CD4-positive, alpha-beta T cell treated with Interleukin-6 for 4 hours (primary cell): ENCODE measurements around the gene POLD2.
A peak's percentile ranks its signal among the peaks of the same experiment; 100 is the strongest.

Source experiments
- DNase-seq: peaks from one replicate; pipeline ENCODE4 v3.0.0-alpha.2; 2020; ENCODE audit warnings: mixed read lengths

POLD2 gene

DNA sequence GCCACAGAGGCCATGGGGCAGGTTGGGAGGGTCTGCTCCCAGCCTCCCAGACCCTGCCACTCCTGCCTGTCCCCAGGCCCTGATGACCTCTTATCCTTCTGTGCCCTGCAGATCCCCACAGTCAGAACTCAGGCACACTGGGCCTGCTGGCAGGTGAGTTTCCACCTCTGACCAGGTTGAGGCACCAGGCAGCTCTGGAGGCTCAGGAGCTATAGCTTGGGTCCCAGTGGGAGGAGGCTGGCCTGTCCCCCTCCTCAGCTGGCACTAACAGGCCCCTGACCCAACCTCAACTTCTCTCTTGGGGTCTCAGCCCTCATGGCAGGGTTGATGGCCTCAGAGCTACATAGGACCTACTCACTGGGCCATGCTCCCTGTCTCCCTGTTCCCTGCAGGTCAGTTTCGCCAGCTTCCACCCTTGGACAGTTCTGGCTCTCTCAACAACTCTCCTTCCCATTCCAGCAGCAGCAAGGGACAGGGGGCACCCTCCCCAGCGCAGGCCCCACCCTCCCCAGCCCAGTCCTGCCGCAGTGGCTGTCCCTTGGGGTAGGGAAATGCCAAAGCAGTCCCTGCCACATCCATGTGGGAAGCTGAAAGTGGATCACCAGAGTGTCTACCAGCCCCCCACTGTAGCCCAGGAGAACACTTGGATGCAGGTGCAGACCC is 21.9 kb downstream of the POLD2 start:
- no peak for DNase-seq

DNA sequence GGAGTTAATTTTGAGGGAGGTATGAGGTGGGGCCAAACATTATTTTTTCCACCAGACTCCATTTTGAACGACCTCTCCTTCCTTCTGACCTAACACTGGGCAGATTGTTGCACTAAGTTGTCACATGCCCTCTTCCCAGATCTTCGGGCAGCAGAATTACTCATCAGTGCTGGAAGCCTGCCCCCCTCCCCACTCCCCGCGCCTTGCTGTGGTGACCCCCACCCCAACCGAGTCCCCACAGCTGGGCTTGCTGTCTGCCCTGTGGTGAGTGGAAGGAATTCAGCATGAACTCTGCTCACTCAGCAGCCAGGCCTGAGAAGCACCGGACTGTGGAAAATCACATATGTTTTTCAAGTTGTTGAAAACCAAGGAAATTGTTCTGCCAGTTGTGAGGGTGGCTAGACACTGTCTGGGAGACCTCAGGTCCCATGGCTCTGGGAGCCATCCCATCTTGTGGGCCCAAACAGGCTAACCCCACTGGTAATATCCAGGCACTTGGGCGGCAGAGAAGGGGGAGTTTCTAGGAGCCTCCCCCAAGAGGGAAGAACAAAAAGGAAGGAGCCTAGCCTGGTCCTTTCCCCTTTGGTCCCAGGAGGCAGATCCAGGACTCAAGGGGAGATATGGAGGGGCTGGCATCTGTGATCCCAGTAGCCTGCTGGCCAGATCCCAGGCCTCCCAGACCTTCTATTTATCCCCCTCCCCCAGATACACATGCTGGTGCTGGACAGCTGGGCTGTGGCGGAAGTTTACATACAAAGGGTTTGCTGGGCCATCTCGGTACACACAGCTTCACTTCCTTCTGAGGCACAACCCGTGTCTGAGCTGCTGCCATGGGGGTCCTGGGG is 22.7 kb downstream of the POLD2 start:
- no peak for DNase-seq

DNA sequence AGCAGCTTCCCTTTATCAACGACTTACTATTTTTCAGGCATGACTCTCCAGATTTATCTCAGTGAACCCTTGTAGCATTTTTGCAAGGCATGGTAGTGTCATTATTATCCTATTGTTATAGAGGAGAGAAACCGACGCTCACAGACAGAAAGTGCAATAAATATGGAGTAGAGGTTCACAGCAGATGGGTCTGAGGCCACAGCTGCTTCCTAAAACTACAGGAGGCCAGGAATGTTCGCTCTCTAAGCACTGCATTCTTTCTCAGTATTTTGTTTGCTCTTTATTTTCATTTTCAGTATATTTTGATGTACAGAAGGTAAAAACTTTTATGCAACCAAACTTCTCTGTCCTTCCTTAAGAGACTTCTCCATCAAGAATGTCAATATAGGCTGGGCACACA is 23.7 kb downstream of the POLD2 start:
- no peak for DNase-seq

DNA sequence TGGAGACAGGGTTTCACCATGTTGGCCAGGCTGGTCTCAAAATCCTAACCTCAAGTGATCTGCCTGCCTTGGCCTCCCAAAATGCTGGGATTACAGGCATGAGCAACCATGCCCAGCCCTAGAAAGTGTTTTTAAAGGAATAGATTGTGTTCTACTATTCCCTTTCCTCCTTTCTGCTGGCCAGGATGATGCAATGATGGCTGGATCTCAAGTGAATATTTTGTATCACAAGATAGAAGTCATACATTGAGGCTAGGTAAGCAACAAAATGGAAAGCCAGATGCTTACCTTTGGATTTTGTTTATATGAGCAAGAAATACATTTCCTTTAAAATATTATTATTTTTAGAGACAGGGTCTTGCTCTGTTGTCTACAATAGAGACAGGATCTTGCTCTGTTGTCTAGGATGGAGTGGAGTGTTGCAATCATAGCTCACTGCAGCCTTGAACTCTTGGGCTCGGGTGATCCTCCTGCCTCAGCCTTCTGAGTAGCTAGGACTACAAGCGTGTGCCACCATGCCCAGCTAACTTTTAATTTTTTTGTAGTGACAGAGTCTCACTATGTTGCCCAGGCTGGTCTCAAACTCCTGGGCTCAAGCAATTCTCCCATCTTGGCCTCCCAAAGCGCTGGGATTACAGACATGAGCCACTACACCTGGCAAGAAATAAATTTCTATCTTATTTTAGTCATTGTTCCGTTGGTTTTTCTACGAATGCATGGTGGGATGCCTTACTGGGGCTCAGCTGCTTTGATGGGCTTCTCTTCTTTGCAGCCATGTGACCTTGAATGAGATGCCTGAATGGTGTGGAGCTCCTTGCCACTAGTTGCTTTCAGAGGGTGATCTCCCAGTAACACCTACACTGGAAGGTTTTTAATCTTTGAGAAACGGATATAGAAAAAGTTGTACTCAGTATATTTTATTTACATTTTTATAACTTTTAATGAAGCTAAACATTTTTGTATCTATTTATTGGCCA is 25.0 kb downstream of the POLD2 start:
- DNase-seq: no peak

DNA sequence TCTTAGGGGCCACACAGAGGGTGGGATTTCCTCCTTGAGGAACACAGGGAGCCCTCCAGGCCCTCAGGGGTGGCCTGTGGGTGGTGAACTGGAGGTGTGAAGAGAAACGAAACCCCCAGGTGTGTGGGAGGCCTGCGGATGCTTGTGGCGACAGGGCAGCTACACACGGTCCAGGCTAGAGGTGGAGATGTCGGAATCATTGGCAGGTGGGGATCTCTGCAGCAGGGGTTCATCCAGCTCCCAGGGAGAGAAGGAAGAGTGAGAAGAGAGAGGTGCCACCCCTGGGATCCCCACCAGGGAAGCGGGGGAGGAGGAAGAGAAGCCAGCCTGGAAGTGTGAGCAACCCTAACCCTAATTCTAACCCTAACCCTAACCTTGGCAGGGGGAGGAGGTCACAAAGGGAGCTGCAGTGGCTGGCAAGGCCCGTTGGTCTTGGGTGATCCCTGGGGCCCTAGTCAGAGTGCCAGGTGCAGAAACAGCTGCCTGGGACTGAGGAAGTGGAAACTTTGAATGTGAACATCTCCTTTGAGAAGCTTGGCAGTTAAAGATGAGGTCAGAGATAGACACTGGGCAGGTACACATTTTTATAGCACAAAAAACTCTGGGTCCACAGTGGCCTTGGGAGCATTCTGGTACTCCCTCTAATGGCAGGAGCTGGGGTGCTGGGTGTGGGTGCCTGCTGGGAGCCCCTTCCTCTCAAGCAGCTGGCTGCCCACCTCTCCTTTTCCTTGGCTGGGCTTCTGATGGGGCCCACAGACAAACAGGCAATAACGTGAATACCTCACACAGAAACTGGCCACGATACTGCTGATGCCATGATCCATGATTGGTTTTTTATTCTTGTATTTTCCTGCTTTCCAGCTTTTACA is 26.1 kb downstream of the POLD2 start:
- DNase-seq: no peak

DNA sequence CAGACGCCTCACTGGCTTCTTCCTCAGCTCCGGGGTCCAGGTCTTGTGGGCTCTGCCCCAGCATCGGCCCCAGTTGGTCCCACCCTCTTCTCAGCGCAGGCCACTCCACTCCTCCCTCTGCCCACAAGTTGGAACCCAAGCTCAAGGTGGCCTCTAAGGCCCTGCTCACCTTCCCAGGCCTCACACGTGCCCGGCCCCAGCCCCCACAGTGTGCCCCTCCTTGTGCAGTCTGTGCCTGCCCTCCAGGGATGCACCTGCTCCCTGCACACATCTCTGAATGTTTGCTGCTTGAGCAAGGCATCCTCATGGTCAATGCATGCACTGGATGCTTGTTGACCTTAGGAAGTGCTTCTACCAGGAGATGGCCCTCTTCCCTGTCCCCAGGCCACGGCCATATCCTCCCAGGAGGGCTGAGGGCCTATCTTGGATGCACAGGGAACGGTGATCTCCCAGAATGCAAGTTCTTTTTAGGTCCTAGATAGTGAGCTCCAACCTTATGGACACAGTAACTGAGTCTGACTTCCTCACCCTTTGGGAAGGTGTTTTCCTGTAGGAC is 26.9 kb downstream of the POLD2 start:
- no peak for DNase-seq

DNA sequence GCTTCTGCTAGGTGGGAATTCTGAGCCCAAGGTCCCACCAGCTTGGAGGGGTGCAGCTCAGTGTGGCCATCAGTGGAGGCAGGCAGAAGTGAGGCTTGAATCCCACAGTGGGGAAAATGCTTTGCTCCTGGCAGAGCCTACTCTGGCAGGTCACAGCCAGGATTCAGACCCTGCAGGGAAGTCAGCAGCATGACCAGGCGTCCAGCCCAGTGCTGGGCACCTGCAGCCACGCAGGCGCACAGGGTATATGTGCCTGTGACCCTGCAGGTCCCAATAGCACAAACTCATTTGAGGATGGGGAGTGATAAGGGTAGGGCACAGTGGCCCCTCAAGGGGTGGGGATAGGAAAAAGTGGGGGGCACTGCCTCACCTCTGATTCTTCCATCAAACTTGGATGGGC is 27.6 kb downstream of the POLD2 start:
- DNase-seq: no peak

DNA sequence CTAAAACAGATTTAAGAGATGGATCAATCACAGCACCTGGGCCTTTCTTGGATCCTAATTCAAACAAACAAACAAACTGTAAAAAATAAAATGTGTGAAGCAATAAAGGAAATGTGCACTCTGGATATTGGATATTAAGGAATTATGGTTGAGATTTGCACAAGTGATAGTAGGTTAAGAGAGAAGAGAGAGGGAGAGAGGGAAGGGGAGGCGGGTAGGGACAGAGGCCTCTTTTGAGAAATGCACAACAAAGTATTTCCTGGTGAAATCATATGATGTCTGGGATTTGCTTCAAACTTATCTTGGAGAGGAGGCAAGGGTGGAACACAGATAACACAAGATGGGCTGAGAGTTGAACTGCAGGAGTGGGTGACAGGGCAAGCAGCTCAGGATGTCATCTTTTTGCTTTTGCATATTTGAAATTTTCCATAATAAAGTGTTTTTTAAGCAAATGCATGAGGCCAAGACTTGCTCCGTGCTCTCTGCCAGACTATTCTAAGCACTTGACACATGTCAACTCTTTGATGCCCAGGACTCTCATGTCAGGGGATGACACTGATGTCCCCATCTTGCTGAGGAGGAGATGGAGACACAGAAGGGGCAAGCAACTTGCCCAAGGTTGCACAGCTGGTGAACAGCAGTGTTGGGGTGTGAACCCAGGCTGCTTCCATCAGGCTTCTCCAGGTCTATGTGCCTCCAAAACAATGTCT is 28.3 kb downstream of the POLD2 start:
- DNase-seq: no peak

DNA sequence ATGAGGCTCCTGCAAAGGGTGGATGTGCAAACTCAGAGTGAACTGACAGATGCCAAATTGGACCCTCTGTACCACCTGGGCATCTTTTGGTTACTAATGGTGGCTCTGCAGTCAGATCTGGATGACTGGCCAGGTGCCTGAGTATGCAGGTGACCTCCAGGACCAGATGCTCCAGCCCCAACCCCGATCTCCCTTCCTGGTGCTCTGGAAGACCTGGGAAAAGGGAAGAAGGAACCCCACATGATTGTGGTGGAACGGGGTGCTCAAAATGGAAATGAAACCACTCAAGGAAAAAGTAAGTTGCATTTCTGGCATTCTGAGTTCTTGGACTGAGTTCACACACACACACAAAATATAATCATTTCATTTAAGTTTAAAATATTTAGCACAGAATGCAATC is 29.0 kb downstream of the POLD2 start:
- DNase-seq: no peak

DNA sequence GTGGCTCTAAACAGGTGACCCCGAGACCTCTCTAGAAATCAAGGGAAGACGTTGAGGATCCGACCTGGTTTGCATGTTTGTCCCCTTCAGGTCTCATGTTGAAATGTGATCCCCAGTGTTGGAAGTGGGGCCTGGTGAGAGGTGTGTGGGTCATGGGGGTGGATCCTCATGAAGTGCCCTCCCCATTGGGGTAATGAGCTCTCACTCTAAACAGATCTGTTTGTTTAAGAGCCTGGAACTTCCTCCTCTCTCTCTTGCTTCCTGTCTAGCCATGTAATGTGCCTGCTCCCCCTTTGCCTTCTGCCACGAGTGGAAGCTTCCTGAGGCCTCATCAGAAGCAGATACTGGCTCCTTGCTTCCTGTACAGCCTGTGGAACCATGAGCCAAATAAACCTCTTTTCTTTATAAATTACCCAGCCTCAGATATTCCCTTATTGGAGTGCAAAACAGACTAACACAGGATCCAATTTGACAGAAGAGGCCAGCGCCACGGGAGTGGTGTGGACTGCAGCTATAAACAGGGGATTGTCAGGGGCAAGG is 30.2 kb downstream of the POLD2 start:
- DNase-seq: no peak

DNA sequence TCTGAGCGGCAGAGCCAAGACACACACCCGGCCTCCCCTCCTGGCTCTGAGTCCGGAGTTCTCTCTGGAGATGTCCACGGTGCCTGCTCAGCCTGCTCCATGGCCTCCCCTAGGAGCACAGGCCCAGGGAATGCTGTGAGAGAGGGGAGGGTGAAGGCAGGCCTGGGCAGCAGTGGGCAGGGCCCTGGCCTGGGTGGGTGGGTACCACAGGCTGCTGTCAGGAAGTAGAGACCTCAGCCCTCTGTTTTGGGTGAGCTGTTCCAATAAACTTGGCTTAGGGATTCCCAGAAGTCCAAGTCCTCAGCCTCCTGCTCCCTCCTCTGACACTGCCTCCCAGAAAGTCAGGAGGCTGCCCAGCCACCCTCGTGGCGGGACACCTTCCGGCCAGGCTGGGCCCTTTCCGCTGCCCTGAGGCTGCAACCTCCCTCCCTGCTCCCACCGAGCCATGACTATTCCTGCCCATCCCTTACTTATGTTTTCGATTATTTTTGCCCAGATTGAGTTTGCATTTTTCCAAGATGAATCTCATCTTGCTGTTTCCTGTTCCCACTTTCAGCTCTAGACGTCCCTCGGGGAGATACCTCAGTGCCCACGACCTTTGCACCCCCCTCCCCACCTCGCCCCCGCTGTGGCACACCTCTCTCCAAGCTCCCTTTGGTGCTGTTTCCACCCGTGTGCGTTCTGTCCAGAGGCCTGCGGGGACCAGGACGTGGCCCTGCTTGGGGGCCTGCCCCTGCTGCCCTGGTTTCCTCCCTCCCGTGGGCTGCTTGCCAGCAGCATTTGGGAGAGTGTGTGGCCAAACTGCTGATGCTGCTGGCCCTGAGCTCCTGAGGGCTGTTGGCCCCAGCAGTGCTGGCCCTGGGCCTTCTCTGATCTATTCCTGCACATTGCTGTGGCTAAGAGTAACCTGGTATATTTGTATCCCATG is 35.2 kb downstream of the POLD2 start:
- DNase-seq: no peak

DNA sequence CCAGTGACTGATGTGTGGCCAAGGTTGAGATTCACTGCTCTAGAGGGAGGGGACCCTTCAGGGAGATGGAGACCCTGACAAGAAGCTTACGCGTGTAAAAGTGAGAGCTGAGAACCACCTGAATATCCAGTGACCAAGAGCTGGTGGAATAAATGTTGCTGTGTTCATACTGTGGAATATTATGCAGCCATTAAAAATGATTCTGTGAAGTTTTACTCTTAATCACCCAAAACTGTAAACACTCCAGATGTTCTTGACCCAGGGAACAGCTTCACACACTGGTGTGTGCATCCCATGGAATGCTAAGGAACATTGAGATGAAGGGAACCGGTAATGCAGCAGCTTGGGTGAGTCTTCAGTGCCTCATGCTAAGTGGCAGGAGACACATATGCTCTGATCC is 36.7 kb downstream of the POLD2 start:
- no peak for DNase-seq

DNA sequence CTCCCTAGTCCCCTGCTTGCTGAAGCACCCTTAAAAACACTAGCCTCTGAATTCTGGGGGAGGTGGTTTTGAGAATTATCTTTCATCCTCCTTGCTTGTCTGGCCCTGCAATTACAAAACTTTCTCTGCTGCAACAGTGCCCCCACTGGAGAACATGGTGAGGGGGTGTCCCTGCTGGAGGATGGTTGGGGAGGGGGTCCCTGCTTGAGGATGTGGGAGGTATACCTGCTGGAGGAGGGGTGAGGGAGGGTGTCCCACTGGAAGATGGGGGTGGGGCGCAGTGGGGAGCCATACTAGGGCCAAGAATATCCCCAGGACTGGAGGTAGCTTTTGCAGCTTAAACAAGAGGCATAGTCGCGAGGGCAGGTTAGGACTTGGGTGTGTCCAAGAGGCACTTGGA is 37.8 kb downstream of the POLD2 start:
- no peak for DNase-seq

DNA sequence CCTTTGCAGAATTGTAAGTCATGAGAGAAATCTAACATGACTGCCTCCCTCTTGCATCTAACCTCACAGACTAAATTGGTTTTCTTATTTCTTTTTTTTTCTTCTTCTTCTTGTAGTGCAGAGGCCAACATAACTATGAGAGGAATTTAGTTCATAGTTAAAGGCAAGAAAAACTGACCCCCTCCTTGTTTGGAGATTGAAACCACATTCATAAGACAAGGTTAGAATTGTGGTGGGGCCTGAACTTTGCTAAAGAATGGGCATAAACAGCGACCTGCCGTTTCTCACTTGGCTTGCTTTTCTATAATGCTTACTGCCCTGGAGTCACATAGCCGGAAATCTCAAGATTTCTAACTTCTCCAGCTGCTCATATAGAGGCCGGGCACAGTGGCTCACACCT is 38.6 kb downstream of the POLD2 start:
- DNase-seq: no peak

DNA sequence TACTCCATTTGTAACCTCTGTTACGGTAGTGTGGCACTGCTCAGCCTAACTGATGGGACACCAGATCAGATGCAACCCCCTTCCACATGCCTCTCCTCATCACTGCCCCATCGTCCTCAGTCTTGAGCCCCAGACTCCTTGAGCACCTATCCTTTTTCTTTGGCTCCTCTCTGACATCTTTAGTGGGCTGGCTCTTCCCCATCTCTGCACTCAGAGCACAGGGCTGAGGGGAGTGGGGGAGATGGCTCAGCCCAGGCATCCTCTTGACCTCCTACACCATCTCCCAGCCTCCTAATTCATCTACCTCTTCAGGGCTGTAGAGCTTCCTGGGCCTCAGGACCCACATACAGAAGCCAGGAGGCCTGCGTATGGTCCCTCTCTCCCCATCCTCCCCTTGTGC is 39.6 kb downstream of the POLD2 start:
- DNase-seq: no peak

DNA sequence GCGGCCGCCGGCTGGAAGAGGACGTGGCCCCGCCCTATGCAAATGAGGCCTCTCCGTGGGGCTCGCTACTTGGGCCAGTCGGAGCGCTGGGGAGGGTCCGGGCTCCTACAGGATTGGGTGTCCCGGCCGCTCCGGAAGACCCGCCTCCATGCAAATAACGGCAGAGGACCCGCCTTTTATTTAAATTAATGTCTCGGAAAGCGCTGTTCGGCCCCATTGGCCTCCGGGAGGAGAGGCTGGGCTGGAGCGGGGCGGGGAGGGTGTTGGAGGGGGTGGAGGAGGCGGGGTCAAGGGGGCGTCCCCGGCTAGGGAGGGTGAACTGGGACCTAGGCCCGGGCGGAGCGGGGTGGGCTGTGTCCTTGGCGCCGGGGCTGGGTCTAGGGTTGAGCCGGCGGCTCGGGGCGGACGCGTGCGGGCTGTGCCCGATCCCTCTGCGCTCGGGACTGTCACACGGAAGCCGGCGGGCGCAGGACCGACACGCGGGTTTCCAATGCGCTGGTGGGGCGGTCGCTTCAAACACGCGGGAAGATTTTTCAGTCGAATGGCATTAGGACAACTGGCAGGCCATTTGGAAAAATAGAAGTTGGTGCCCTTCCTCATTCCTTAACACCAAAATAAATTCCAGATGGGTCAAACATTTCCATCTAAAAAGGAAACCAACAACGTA is 40.7 kb downstream of the POLD2 start:
- DNase-seq: peak; percentile 99

DNA sequence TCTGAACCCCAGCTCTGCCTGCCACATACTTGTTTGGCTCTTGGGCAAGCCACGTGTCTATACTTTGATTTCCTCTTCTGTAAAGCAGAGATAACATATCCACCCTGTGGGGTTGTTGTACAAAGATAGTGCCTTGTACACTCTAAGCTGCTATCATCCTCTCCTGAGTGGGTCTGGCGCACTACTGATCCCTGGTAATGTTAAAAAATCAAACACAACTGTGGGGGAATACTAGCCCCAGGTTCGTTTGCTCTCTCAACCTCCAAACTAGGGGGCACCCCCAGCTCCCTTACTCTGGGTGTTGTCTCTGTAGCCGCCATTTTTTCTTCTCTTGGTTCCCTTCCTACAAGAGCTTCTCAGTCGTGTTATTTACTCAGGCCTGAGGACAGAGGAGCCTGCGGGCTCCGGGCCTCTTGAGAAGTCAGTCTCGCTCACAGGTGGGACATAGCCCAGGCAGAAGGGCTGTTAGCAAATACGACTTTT is 42.0 kb downstream of the POLD2 start:
- DNase-seq: peak; percentile 38

DNA sequence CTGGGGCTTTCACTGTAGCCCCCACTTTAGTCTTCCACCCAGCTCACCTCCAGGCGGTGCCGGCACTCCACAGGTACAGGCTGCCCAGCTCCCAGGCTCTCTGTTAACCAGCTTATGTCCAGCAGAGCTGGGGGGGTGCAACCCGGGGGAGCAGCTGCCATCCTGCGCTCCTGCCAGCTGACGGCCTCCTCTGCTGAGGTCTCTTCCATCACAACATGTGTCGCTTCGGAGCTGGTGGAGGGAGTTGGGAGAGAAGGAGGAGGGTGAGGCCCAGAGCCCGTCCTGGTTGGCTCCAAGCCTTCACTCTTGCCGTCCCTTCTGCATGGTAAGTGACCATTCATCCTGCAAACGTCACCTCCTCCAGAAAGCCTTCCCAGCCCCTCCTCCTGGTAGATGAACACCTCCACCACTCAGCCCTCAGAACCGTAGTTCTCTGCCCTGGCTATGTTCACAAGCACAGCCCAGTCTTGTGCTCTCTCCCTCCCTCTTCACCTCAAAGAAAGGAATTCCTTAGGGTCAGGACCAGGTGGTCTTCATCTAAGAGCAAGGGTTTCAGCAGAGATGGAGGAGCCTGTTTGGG is 42.6 kb downstream of the POLD2 start:
- DNase-seq: no peak

DNA sequence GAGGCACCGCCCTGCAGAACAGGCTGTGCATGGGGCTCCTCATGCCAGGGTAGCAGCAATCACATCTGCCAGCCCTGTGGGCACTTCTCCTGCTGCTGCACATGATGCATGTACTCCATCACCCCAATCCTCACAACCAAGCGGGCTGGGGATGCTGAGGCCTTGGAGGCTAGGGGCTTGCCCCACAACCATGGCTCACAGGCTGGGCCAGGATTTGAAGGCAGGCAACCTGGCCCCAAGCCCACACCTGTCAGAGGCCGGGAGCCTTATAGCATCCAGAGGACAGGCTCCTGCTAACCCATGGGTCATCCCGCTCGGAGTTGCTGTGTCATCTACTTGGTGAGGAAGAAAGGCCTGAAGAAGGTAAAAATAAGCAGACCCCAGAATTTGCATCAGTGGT is 43.2 kb downstream of the POLD2 start:
- DNase-seq: no peak
